ENCODE measurements around the gene MOB2.

DNA sequence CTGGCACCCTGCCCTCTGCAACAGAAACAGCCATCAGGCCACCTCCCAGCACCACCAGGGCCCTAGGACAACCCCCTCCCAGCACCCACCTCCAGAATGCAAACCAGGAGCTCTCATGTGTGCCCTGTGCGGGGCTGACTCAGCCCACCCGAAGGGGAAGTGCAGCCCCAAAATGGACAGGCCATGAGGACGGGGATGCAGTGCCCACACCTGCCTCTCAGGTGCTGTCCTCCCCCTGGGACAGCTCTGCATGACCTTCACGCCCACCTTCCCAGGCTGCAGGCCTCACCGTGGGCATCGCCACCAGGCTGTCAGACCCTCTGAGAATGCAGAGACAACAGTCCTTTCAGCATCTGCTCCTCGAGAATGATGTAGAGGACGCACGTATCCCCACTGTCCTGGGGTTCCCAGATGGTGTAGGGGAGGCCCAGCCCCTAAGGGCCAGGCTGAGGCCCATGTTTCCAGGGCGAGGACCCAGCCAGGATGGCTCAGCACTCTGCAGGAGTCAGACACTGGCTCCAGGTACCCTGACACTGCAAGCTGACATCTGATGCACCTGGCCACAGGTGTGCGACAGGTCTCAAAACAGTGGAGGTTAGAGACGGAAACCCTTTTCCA lies 13.5 kb downstream of the MOB2 start:
- no peak for TF ChIP-seq CTCF (IDR thresholded peaks at IDR 0.05)
- TF ChIP-seq EP300 (IDR thresholded peaks at IDR 0.05), result no peak

All from gastroesophageal sphincter (tissue), 3 donors.